Esophagus muscularis mucosa (tissue), 4 donors: ENCODE measurements around the gene XRCC6. TPM values are rescaled to one million over a fixed set of nuclear protein-coding genes. Genes with fewer than 3 reads are reported as not detected.

Experiments used
- DNase-seq: peaks from one replicate; pipeline ENCODE4 v3.0.0-alpha.2; 2017; ENCODE audit errors: extremely low spot score
- H3K27ac ChIP-seq, 4 donors: fragments of 200-600 bp; sonication (generic); replicated peaks in 1 of 4; 1 replicate in 3 of 4; 2 replicates in 1 of 4; pipeline ENCODE4 v1.5.1; 2016 to 2019; ENCODE audit warnings: mild to moderate bottlenecking in 1 of 4
- H3K27me3 ChIP-seq, 4 donors: fragments of 200-600 bp; sonication (generic); one replicate each; pipeline versions ENCODE4 v1.5.1 to v1.6.0; 2016 to 2019
- H3K36me3 ChIP-seq, 4 donors: fragments of 200-600 bp; sonication (generic); one replicate each; pipeline ENCODE4 v1.5.1; 2016 to 2019
- H3K4me1 ChIP-seq, 4 donors: fragments of 200-600 bp; sonication (generic); one replicate each; pipeline ENCODE4 v1.5.1; 2016 to 2019
- H3K4me3 ChIP-seq, 4 donors: fragments of 200-600 bp; sonication (generic); 1 replicate in 2 of 4; 2 replicates in 2 of 4; pipeline ENCODE4 v1.5.1; 2016 to 2019; ENCODE audit warnings: mild to moderate bottlenecking in 4 of 4, moderate library complexity in 1 of 4
- H3K9me3 ChIP-seq, 4 donors: fragments of 200-600 bp; sonication (generic); 1 replicate in 3 of 4; 2 replicates in 1 of 4; pipeline ENCODE4 v1.5.1; 2016 to 2019
- CTCF ChIP-seq, 3 experiments: fragments of 200-600 bp in 2 of 3; fragments of 450-650 bp in 1 of 3; sonication (generic) in 2 of 3; IDR thresholded peaks; one replicate each; pipeline ENCODE4 v1.5.1; 2017 to 2019; ENCODE audit warnings: antibody characterized with exemption in 3 of 3, mild to moderate bottlenecking in 2 of 3, moderate library complexity in 1 of 3
- EP300 ChIP-seq: sonication (generic); formaldehyde crosslinking; IDR thresholded peaks from one replicate; pipeline ENCODE4 v1.6.1; 2017; ENCODE audit warnings: antibody characterized with exemption
- POLR2A ChIP-seq: fragments of 450-650 bp; IDR thresholded peaks from one replicate; pipeline ENCODE4 v1.6.1; 2017; ENCODE audit warnings: antibody characterized with exemption, moderate library complexity, mild to moderate bottlenecking, low read depth
- POLR2AphosphoS5 ChIP-seq, 2 donors: sonication (generic); formaldehyde crosslinking; IDR thresholded peaks; one replicate each; pipeline ENCODE4 v1.6.1; 2017; ENCODE audit warnings: antibody characterized with exemption in 2 of 2
- WGBS: methylation state at CpG from one replicate; pipeline ENCODE4 v1.1.5; 2018; 5-methylcytosine and 5-hydroxymethylcytosine counted together
- intact Hi-C: fragments of 100-400 bp; cut with DNase I; formaldehyde crosslinking; loops from one replicate; pipeline ENCODE4 v1.15.1; 2023
- total RNA-seq, 4 donors: library from RNA; depleted of rRNA; stranded (reverse); fragments of >200 nt; gene quantifications; one replicate each; pipeline versions ENCODE4 v1.1.0 to v1.2.1, GENCODE V29; 2016

Gene XRCC6
- total RNA-seq, 4 donors from 2014 or later = 181 to 255 (median 233) TPM

- H3K9me3 ChIP-seq = no peaks in the 10 kb centered on the region
- no peak for DNase-seq
- no peak overlapping the region for H3K27ac ChIP-seq
- 85% methylated on average over 3 of the region's 3 CpGs for WGBS
- no peak for TF ChIP-seq EP300
- TF ChIP-seq POLR2AphosphoS5 (IDR thresholded peaks at IDR 0.05) = no peak
- TF ChIP-seq CTCF (IDR thresholded peaks at IDR 0.05) = no peak
- no peak for TF ChIP-seq POLR2A
- peaks cover 14 to 35% (median 23%) of the 10 kb centered on the region in 4 donors for H3K4me1 ChIP-seq
- H3K4me3 ChIP-seq = no peak overlapping the region
- H3K36me3 ChIP-seq = peaks cover 6 to 11% (median 11%) of the 10 kb centered on the region in 4 donors
- intact Hi-C loops = loop anchor here (10.0 kb wide), 1 partner anchor 144 kb away; the partner anchor contains the start of gene SREBF2
- H3K27me3 ChIP-seq = no peaks in the 10 kb centered on the region
Observed at GRCh38 chr22:41690476-41690875, 69.4 kb downstream of the XRCC6 start.

GRCh38 chr22:41695211-41695610, 74.1 kb downstream of the XRCC6 start:
- H3K27me3 ChIP-seq = no peaks in the 10 kb centered on the region
- no peak for TF ChIP-seq POLR2AphosphoS5 (IDR thresholded peaks at IDR 0.05)
- TF ChIP-seq EP300 = no peak
- TF ChIP-seq CTCF (IDR thresholded peaks at IDR 0.05) = no peak
- TF ChIP-seq POLR2A = no peak
- no peak for DNase-seq
- no peak overlapping the region for H3K4me3 ChIP-seq
- WGBS = 91% methylated on average over 2 of the region's 2 CpGs
- intact Hi-C loops = loop anchor here (10.0 kb wide), 1 partner anchor 140 kb away; the partner anchor contains the start of gene SREBF2
- H3K36me3 ChIP-seq = peaks cover 6 to 11% (median 11%) of the 10 kb centered on the region in 4 donors
- H3K9me3 ChIP-seq = no peaks in the 10 kb centered on the region
- no peak overlapping the region for H3K27ac ChIP-seq
- H3K4me1 ChIP-seq = peaks cover 19 to 25% (median 20%) of the 10 kb centered on the region in 4 donors

- intact Hi-C loops = loop anchor here (2.0 to 10.0 kb wide), 2 partner anchors 138 to 248 kb away; partner anchors contain the start of gene SREBF2
- no peak for DNase-seq
- H3K27ac ChIP-seq = peak overlapping the region; percentile 26 to 38 (median 30)
- WGBS = 39% methylated on average over 7 of the region's 11 CpGs
- H3K27me3 ChIP-seq = no peaks in the 10 kb centered on the region
- H3K9me3 ChIP-seq = no peaks in the 10 kb centered on the region
- peak overlapping the region in 2 of 4 donors; percentile 30 to 38 for H3K4me3 ChIP-seq
- no peak for TF ChIP-seq POLR2A
- no peak for TF ChIP-seq POLR2AphosphoS5 (IDR thresholded peaks at IDR 0.05)
- no peak for TF ChIP-seq EP300
- TF ChIP-seq CTCF (IDR thresholded peaks at IDR 0.05) = no peak
- peaks cover 19 to 25% (median 20%) of the 10 kb centered on the region in 4 donors for H3K4me1 ChIP-seq
- H3K36me3 ChIP-seq = peaks cover 6 to 11% (median 11%) of the 10 kb centered on the region in 4 donors
Observed at GRCh38 chr22:41696703-41697102, 75.6 kb downstream of the XRCC6 start.

GRCh38 chr22:41697126-41697775, 76.2 kb downstream of the XRCC6 start:
- Histone ChIP-seq H3K9me3 (no peaks in the 10 kb centered on the region), H3K27me3 (no peaks in the 10 kb centered on the region), H3K4me3 (peak overlapping the region; percentile 30 to 51 (median 38)), H3K36me3 (peaks cover 6 to 11% (median 11%) of the 10 kb centered on the region in 4 donors), H3K27ac (peak overlapping the region; percentile 26 to 38 (median 30)), H3K4me1 (peaks cover 19 to 25% (median 20%) of the 10 kb centered on the region in 4 donors)
- 93% methylated on average over 3 of the region's 12 CpGs for WGBS
- DNase-seq = peak; percentile 98
- peak; percentile 93 to 97 (median 96) for TF ChIP-seq CTCF (IDR thresholded peaks at IDR 0.05)
- peak in 1 of 2 donors; percentile 48 for TF ChIP-seq POLR2AphosphoS5 (IDR thresholded peaks at IDR 0.05)
- TF ChIP-seq POLR2A = no peak
- TF ChIP-seq EP300 = no peak
- intact Hi-C loops = loop anchor here (2.0 to 10.0 kb wide), 2 partner anchors 138 to 248 kb away; partner anchors contain the start of gene SREBF2
